ENCODE results near the gene MYO1A. TPM values are rescaled to one million over a fixed set of nuclear protein-coding genes. Genes with fewer than 3 reads are reported as not detected.

The MYO1A gene
- total RNA-seq, 1 experiment from 2014 or later: 0.26 TPM

- H3K27ac ChIP-seq (ENCODE audit: insufficient read length, low read depth, low read length): no peak overlapping the region
- peaks cover 4% of the 10 kb centered on the region for H3K23me2 ChIP-seq (ENCODE audit: insufficient read length, low read depth, low read length, poor library complexity, severe bottlenecking)
- H3K9ac ChIP-seq (ENCODE audit: extremely low read depth, insufficient read length, low read length): no peak overlapping the region
- H2BK12ac ChIP-seq (ENCODE audit: insufficient read length, low read depth, low read length): no peak overlapping the region
- no peak overlapping the region for H3K23ac ChIP-seq (ENCODE audit: insufficient read length, low read depth, low read length)
- H3K4me3 Mint-ChIP-seq: no peak overlapping the region
- H3K18ac ChIP-seq (ENCODE audit: insufficient read length, low read depth, low read length): no peak overlapping the region
- H3T11ph ChIP-seq (ENCODE audit: low read length): no peak overlapping the region
- H3K9me3 Mint-ChIP-seq: no peaks in the 10 kb centered on the region; a peak in 1 of 5 replicates
- H3K79me2 ChIP-seq (ENCODE audit: insufficient read depth, low read length): no peaks in the 10 kb centered on the region
- H2AFZ ChIP-seq (ENCODE audit: low read length): no peak overlapping the region
- H3K4ac ChIP-seq (ENCODE audit: low read depth, low read length): no peak overlapping the region
- H2BK120ac ChIP-seq (ENCODE audit: low read depth, low read length, poor library complexity, severe bottlenecking): no peak overlapping the region
- H3K14ac ChIP-seq (ENCODE audit: insufficient read depth, low read length): no peak overlapping the region
- no peak overlapping the region for H4K8ac ChIP-seq (replicated peaks; ENCODE audit: insufficient read length, low read depth, low read length)
- H4K20me1 ChIP-seq (ENCODE audit: control insufficient read depth, insufficient read depth, insufficient read length): no peaks in the 10 kb centered on the region
- H3K4me1 Mint-ChIP-seq: peaks cover 10 to 13% of the 10 kb centered on the region in 2 experiments
- H4K91ac ChIP-seq (ENCODE audit: insufficient read length, low read depth, low read length): no peak overlapping the region
- no peak for TF ChIP-seq CTCF (conservative IDR thresholded peaks at IDR 0.05)
- no peaks in the 10 kb centered on the region for H3K9me3 ChIP-seq (ENCODE audit: control insufficient read depth, low read depth, low read length)
- no peak overlapping the region for H2BK20ac ChIP-seq (ENCODE audit: low read depth, low read length, poor library complexity, severe bottlenecking)
- WGBS (ENCODE audit: extremely low coverage, insufficient read length, low lambda C conversion rate): no CpG with 5 or more reads among the region's 1 CpG
- no peaks in the 10 kb centered on the region for H3K4me1 ChIP-seq (ENCODE audit: insufficient read depth, low read length)
- no peak overlapping the region for H2BK5ac ChIP-seq (ENCODE audit: insufficient read length, low read length)
- H3K27me3 ChIP-seq (ENCODE audit: insufficient read depth, low read length): no peaks in the 10 kb centered on the region
- no peak overlapping the region; a peak in 1 of 7 replicates for H3K27ac Mint-ChIP-seq
- DNase-seq: no peak
- no peak overlapping the region for H4K5ac ChIP-seq (ENCODE audit: insufficient read length, low read depth, low read length)
- no peak overlapping the region for H2BK15ac ChIP-seq (ENCODE audit: low read depth, low read length)
- H3K4me2 ChIP-seq (ENCODE audit: insufficient read depth, insufficient read length, low read length): no peak overlapping the region
- H2AK5ac ChIP-seq (ENCODE audit: insufficient read length, low read length): no peak overlapping the region
- no peaks in the 10 kb centered on the region for H3K27me3 Mint-ChIP-seq (ENCODE audit: low read depth)
- peaks cover 5 to 16% (median 13%) of the 10 kb centered on the region in 3 experiments; a peak in 5 of 7 replicates for H3K36me3 Mint-ChIP-seq (ENCODE audit: insufficient read depth in 1 of 3, low read depth in 3 of 3)
- H3K56ac ChIP-seq (ENCODE audit: insufficient read length, low read depth, low read length): no peak overlapping the region
- no peaks in the 10 kb centered on the region for H3K79me1 ChIP-seq (ENCODE audit: insufficient read depth, low read depth, low read length, poor library complexity, severe bottlenecking)
These were observed 29.9 kb upstream of the MYO1A start for GRCh38 chr12:57079821-57080220.

Measured in H9 (cell line).